Measurements from ENCODE around the gene EIF4EBP3.

- TF ChIP-seq CTCF (IDR thresholded peaks at IDR 0.05) = no peak
- TF ChIP-seq EZH2 (IDR thresholded peaks at IDR 0.05; ENCODE audit: borderline replicate concordance, insufficient read depth, low read depth, low read length, poor library complexity, severe bottlenecking) = no peak
Measured at GRCh38 chr5:140555747-140556312, 8.4 kb downstream of the EIF4EBP3 start.

Data from B cell (primary cell).